ENCODE results near the gene HOXD10. TPM values are rescaled to one million over a fixed set of nuclear protein-coding genes. Genes with fewer than 3 reads are reported as not detected.

The HOXD10 gene
- 1 to 10 TPM in 1 of 4 donors, under 1 TPM in 2, not detected in 1; 0.56 to 1.1 (median 0.56) TPM for total RNA-seq

- DNase-seq (ENCODE audit: low spot score) = no peak
- no peak for TF ChIP-seq CTCF (IDR thresholded peaks at IDR 0.05)
- no peak for ATAC-seq (ENCODE audit: low FRiP score)
These were observed at the start of gene HOXD10 for GRCh38 chr2:176115883-176116813. TSS of gene HOXD10 (plus strand) at chr2:176116778. CDS start at chr2:176116834, 56 bp downstream.

- ATAC-seq (ENCODE audit: low FRiP score) = no peak
- no peak for TF ChIP-seq CTCF (IDR thresholded peaks at IDR 0.05)
These were observed 48.8 kb upstream of the HOXD10 start for GRCh38 chr2:176067589-176068418.

GRCh38 chr2:176068419-176068832, 48.2 kb upstream of the HOXD10 start:
- ATAC-seq (ENCODE audit: low FRiP score) = no peak
- no peak for DNase-seq (ENCODE audit: low spot score)
- no peak for TF ChIP-seq CTCF (IDR thresholded peaks at IDR 0.05)

More at GRCh38 chr2:176067589-176068418, 48.8 kb upstream of the HOXD10 start:
- no peak for DNase-seq (ENCODE audit: low spot score)

GRCh38 chr2:176071330-176072291, 45.0 kb upstream of the HOXD10 start:
- no peak for TF ChIP-seq CTCF (IDR thresholded peaks at IDR 0.05)
- DNase-seq (ENCODE audit: low spot score) (no peak), ATAC-seq (ENCODE audit: low FRiP score) (no peak)

- DNase-seq (ENCODE audit: low spot score) = no peak
- no peak for ATAC-seq (ENCODE audit: low FRiP score)
- TF ChIP-seq CTCF (IDR thresholded peaks at IDR 0.05) = no peak
These were observed 44.3 kb upstream of the HOXD10 start for GRCh38 chr2:176072292-176072669.
